ENCODE measurements around the gene CHRNG.
A peak's percentile ranks its signal among the peaks of the same experiment; 100 is the strongest.

Gene CHRNG

GRCh38 chr2:232498452-232498851 is 41.0 kb upstream of the CHRNG start:
- Histone ChIP-seq H3K56ac (ENCODE audit: low read length) (no peak overlapping the region), H3K36me3 (ENCODE audit: control insufficient read depth, insufficient read depth, low read length) (no peaks in the 10 kb centered on the region), H2AK5ac (ENCODE audit: low read length) (no peak overlapping the region), H2BK15ac (replicated peaks; ENCODE audit: low read depth) (no peak overlapping the region), H3K23ac (ENCODE audit: low read length) (no peak overlapping the region), H2BK120ac (ENCODE audit: low read depth, low read length) (no peak overlapping the region), H3K9ac (ENCODE audit: low read length) (no peak overlapping the region), H3K4me3 (ENCODE audit: low read length) (no peak overlapping the region), H3K79me1 (ENCODE audit: low read length) (no peaks in the 10 kb centered on the region), H3K4me2 (ENCODE audit: low read length) (no peak overlapping the region), H3K4ac (ENCODE audit: low read depth, low read length) (no peak overlapping the region), H3K27ac (ENCODE audit: low read depth, low read length) (no peak overlapping the region), H4K8ac (ENCODE audit: low read depth, low read length) (no peak overlapping the region), H3K27me3 (ENCODE audit: insufficient read depth, low read length, poor library complexity) (no peaks in the 10 kb centered on the region), H2BK5ac (ENCODE audit: low read length) (no peak overlapping the region), H4K5ac (ENCODE audit: low read length) (no peak overlapping the region), H3K4me1 (ENCODE audit: control insufficient read depth, low read depth, low read length) (peaks cover 2% of the 10 kb centered on the region), H3K18ac (ENCODE audit: low read length) (no peak overlapping the region), H3K79me2 (ENCODE audit: control insufficient read depth, insufficient read depth, low read length) (no peaks in the 10 kb centered on the region)
- 100% methylated on average over 1 of the region's 3 CpGs for WGBS (ENCODE audit: extremely low coverage, insufficient coverage, low lambda C conversion rate)
- DNase-seq: no peak

- Histone ChIP-seq H3K4me1 (ENCODE audit: control insufficient read depth, low read depth, low read length) (peaks cover 2% of the 10 kb centered on the region), H4K8ac (ENCODE audit: low read depth, low read length) (no peak overlapping the region), H3K9ac (ENCODE audit: low read length) (no peak overlapping the region), H4K5ac (ENCODE audit: low read length) (no peak overlapping the region), H3K4ac (ENCODE audit: low read depth, low read length) (no peak overlapping the region), H3K27ac (ENCODE audit: low read depth, low read length) (no peak overlapping the region), H3K56ac (ENCODE audit: low read length) (no peak overlapping the region), H3K27me3 (ENCODE audit: insufficient read depth, low read length, poor library complexity) (peaks cover 10% of the 10 kb centered on the region), H3K79me2 (ENCODE audit: control insufficient read depth, insufficient read depth, low read length) (no peaks in the 10 kb centered on the region), H3K79me1 (ENCODE audit: low read length) (no peaks in the 10 kb centered on the region), H3K18ac (ENCODE audit: low read length) (no peak overlapping the region), H3K23ac (ENCODE audit: low read length) (no peak overlapping the region), H3K4me3 (ENCODE audit: low read length) (no peak overlapping the region), H2BK5ac (ENCODE audit: low read length) (no peak overlapping the region), H2AK5ac (ENCODE audit: low read length) (no peak overlapping the region), H2BK120ac (ENCODE audit: low read depth, low read length) (no peak overlapping the region), H2BK15ac (replicated peaks; ENCODE audit: low read depth) (no peak overlapping the region), H3K36me3 (ENCODE audit: control insufficient read depth, insufficient read depth, low read length) (no peaks in the 10 kb centered on the region), H3K4me2 (ENCODE audit: low read length) (no peak overlapping the region)
- no CpG with 5 or more reads among the region's 9 CpGs for WGBS (ENCODE audit: extremely low coverage, insufficient coverage, low lambda C conversion rate)
- DNase-seq: no peak
These were observed 38.1 kb upstream of the CHRNG start for GRCh38 chr2:232501331-232501771.

GRCh38 chr2:232501794-232502390 is 37.6 kb upstream of the CHRNG start:
- no peak overlapping the region for H2BK5ac ChIP-seq (ENCODE audit: low read length)
- H3K9ac ChIP-seq (ENCODE audit: low read length): no peak overlapping the region
- H3K4me2 ChIP-seq (ENCODE audit: low read length): no peak overlapping the region
- no peak overlapping the region for H3K56ac ChIP-seq (ENCODE audit: low read length)
- DNase-seq: no peak
- no peak overlapping the region for H3K27ac ChIP-seq (ENCODE audit: low read depth, low read length)
- H3K4ac ChIP-seq (ENCODE audit: low read depth, low read length): no peak overlapping the region
- no peak overlapping the region for H3K23ac ChIP-seq (ENCODE audit: low read length)
- H3K27me3 ChIP-seq (ENCODE audit: insufficient read depth, low read length, poor library complexity): peaks cover 10% of the 10 kb centered on the region
- no CpG with 5 or more reads among the region's 10 CpGs for WGBS (ENCODE audit: extremely low coverage, insufficient coverage, low lambda C conversion rate)
- no peaks in the 10 kb centered on the region for H3K36me3 ChIP-seq (ENCODE audit: control insufficient read depth, insufficient read depth, low read length)
- H3K79me2 ChIP-seq (ENCODE audit: control insufficient read depth, insufficient read depth, low read length): no peaks in the 10 kb centered on the region
- no peak overlapping the region for H2BK15ac ChIP-seq (replicated peaks; ENCODE audit: low read depth)
- no peaks in the 10 kb centered on the region for H3K79me1 ChIP-seq (ENCODE audit: low read length)
- no peak overlapping the region for H2BK120ac ChIP-seq (ENCODE audit: low read depth, low read length)
- H4K8ac ChIP-seq (ENCODE audit: low read depth, low read length): no peak overlapping the region
- H4K5ac ChIP-seq (ENCODE audit: low read length): no peak overlapping the region
- H3K4me1 ChIP-seq (ENCODE audit: control insufficient read depth, low read depth, low read length): peaks cover 2% of the 10 kb centered on the region
- H3K18ac ChIP-seq (ENCODE audit: low read length): no peak overlapping the region
- H2AK5ac ChIP-seq (ENCODE audit: low read length): no peak overlapping the region
- no peak overlapping the region for H3K4me3 ChIP-seq (ENCODE audit: low read length)

- H3K79me2 ChIP-seq (ENCODE audit: control insufficient read depth, insufficient read depth, low read length): no peaks in the 10 kb centered on the region
- no peaks in the 10 kb centered on the region for H3K79me1 ChIP-seq (ENCODE audit: low read length)
- H2BK15ac ChIP-seq (replicated peaks; ENCODE audit: low read depth): no peak overlapping the region
- H3K4me1 ChIP-seq (ENCODE audit: control insufficient read depth, low read depth, low read length): peaks cover 2% of the 10 kb centered on the region
- peak overlapping the region; percentile 7 for H3K9ac ChIP-seq (ENCODE audit: low read length)
- H2AK5ac ChIP-seq (ENCODE audit: low read length): no peak overlapping the region
- H3K4me3 ChIP-seq (ENCODE audit: low read length): no peak overlapping the region
- H3K27me3 ChIP-seq (ENCODE audit: insufficient read depth, low read length, poor library complexity): peaks cover 10% of the 10 kb centered on the region
- no peak overlapping the region for H4K5ac ChIP-seq (ENCODE audit: low read length)
- H3K23ac ChIP-seq (ENCODE audit: low read length): no peak overlapping the region
- peak overlapping the region; percentile 48 for H3K4me2 ChIP-seq (ENCODE audit: low read length)
- no peak overlapping the region for H3K27ac ChIP-seq (ENCODE audit: low read depth, low read length)
- no peaks in the 10 kb centered on the region for H3K36me3 ChIP-seq (ENCODE audit: control insufficient read depth, insufficient read depth, low read length)
- H2BK5ac ChIP-seq (ENCODE audit: low read length): no peak overlapping the region
- no peak overlapping the region for H3K4ac ChIP-seq (ENCODE audit: low read depth, low read length)
- H3K56ac ChIP-seq (ENCODE audit: low read length): peak overlapping the region; percentile 67
- H4K8ac ChIP-seq (ENCODE audit: low read depth, low read length): no peak overlapping the region
- H2BK120ac ChIP-seq (ENCODE audit: low read depth, low read length): no peak overlapping the region
- WGBS (ENCODE audit: extremely low coverage, insufficient coverage, low lambda C conversion rate): no CpG with 5 or more reads among the region's 21 CpGs
- no peak for DNase-seq
- no peak overlapping the region for H3K18ac ChIP-seq (ENCODE audit: low read length)
These were observed 37.0 kb upstream of the CHRNG start for GRCh38 chr2:232502511-232502910.

GRCh38 chr2:232502911-232503808 is 36.3 kb upstream of the CHRNG start:
- Histone ChIP-seq H3K27ac (ENCODE audit: low read depth, low read length) (no peak overlapping the region), H2BK120ac (ENCODE audit: low read depth, low read length) (no peak overlapping the region), H3K18ac (ENCODE audit: low read length) (no peak overlapping the region), H2BK5ac (ENCODE audit: low read length) (no peak overlapping the region), H3K36me3 (ENCODE audit: control insufficient read depth, insufficient read depth, low read length) (no peaks in the 10 kb centered on the region), H3K56ac (ENCODE audit: low read length) (peak overlapping the region; percentile 67), H3K79me1 (ENCODE audit: low read length) (no peaks in the 10 kb centered on the region), H3K23ac (ENCODE audit: low read length) (no peak overlapping the region), H3K4me1 (ENCODE audit: control insufficient read depth, low read depth, low read length) (peaks cover 2% of the 10 kb centered on the region), H3K4me3 (ENCODE audit: low read length) (peak overlapping the region; percentile 33), H3K79me2 (ENCODE audit: control insufficient read depth, insufficient read depth, low read length) (no peaks in the 10 kb centered on the region), H3K9ac (ENCODE audit: low read length) (peak overlapping the region; percentile 29), H3K4ac (ENCODE audit: low read depth, low read length) (no peak overlapping the region), H2BK15ac (replicated peaks; ENCODE audit: low read depth) (no peak overlapping the region), H4K5ac (ENCODE audit: low read length) (no peak overlapping the region), H3K4me2 (ENCODE audit: low read length) (peak overlapping the region; percentile 77), H3K27me3 (ENCODE audit: insufficient read depth, low read length, poor library complexity) (peaks cover 10% of the 10 kb centered on the region), H2AK5ac (ENCODE audit: low read length) (no peak overlapping the region), H4K8ac (ENCODE audit: low read depth, low read length) (no peak overlapping the region)
- peak; percentile 46 for DNase-seq
- WGBS (ENCODE audit: extremely low coverage, insufficient coverage, low lambda C conversion rate): no CpG with 5 or more reads among the region's 75 CpGs
